ENCODE data around the gene GTPBP6.

GTPBP6 gene

DNA sequence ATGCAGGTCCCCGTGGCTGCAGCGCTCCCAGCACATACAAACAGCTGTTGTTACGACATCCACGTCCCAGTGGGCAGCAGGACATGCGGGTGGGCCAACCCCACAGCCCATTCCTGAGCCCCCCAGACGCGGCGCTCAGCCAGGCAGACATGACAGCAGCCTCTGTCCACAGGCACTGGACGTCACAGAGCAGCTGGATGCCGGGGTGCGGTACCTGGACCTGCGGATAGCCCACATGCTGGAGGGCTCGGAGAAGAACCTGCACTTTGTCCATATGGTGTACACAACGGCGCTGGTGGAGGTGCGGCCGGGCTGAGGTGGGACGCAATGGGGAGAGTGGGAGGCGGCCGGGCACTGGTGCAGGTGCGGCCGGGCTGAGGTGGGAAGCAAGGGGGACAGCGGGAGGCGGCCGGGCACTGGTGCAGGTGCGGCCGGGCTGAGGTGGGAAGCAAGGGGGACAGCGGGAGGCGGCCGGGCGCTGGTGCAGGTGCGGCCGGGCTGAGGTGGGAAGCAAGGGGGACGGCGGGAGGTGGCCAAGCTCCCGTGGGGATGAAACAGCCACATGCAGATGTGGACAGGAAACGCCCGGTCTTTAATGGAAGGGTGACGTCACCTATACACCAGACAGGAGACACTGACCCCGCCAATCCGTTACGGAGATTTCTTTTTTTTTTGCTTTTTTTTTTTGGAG lies 28.0 kb downstream of the GTPBP6 start:
- no peak overlapping the region for H3K9ac ChIP-seq (ENCODE audit: low read length)
- H3K27ac ChIP-seq (ENCODE audit: low read depth, low read length, poor library complexity, severe bottlenecking), result no peak overlapping the region
- H3K4me1 ChIP-seq (ENCODE audit: insufficient read depth, low read length, severe bottlenecking), result peaks cover 10% of the 10 kb centered on the region
- H3K36me3 ChIP-seq (ENCODE audit: insufficient read depth, low read length), result peaks cover 77% of the 10 kb centered on the region
- H3K9me3 ChIP-seq (ENCODE audit: low read length), result no peaks in the 10 kb centered on the region
- H3K27me3 ChIP-seq (ENCODE audit: insufficient read depth, low read length), result no peaks in the 10 kb centered on the region
- no peaks in the 10 kb centered on the region for H4K20me1 ChIP-seq (ENCODE audit: insufficient read depth, low read length)
- no peak overlapping the region for H3K4me3 ChIP-seq (ENCODE audit: low read depth, low read length, poor library complexity, severe bottlenecking)
- TF ChIP-seq, protein P1, sequence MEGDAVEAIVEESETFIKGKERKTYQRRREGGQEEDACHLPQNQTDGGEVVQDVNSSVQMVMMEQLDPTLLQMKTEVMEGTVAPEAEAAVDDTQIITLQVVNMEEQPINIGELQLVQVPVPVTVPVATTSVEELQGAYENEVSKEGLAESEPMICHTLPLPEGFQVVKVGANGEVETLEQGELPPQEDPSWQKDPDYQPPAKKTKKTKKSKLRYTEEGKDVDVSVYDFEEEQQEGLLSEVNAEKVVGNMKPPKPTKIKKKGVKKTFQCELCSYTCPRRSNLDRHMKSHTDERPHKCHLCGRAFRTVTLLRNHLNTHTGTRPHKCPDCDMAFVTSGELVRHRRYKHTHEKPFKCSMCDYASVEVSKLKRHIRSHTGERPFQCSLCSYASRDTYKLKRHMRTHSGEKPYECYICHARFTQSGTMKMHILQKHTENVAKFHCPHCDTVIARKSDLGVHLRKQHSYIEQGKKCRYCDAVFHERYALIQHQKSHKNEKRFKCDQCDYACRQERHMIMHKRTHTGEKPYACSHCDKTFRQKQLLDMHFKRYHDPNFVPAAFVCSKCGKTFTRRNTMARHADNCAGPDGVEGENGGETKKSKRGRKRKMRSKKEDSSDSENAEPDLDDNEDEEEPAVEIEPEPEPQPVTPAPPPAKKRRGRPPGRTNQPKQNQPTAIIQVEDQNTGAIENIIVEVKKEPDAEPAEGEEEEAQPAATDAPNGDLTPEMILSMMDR (IDR thresholded peaks at IDR 0.05; ENCODE audit: low read length), result no peak
- no peak for TF ChIP-seq EZH2 (IDR thresholded peaks at IDR 0.05; ENCODE audit: borderline replicate concordance, low read length)
- no peak overlapping the region for H2AFZ ChIP-seq (ENCODE audit: low read length)
- H3K79me2 ChIP-seq (ENCODE audit: insufficient read depth, low read length), result no peaks in the 10 kb centered on the region
- H3K9me2 ChIP-seq (ENCODE audit: low read depth, low read length), result no peaks in the 10 kb centered on the region
- no peak overlapping the region for H3K4me2 ChIP-seq (ENCODE audit: low read length)
- no peaks in the 10 kb centered on the region for H3F3A ChIP-seq (ENCODE audit: insufficient read depth, low read length)

DNA sequence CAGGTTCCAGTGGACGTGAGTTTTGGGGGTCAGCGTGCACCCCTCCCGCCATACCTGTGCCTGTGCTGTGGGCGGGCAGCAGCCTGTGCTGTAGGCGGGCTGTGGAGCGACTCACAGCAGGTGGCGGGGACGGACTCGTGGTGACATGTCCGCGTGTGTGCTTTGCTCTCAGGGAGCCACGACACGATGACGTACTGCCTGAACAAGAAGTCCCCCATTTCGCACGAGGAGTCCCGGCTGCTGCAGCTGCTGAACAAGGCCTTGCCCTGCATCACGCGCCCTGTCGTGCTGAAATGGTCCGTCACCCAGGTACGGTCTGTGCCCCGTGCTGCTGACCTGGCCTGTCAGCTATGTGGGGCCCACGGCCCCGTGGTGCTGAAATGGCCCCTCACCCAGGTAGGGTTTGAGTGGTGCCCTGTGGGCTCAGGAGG lies 30.0 kb downstream of the GTPBP6 start:
- Histone ChIP-seq H3K36me3 (ENCODE audit: insufficient read depth, low read length) (peaks cover 86% of the 10 kb centered on the region), H3K27ac (ENCODE audit: low read depth, low read length, poor library complexity, severe bottlenecking) (no peak overlapping the region), H3K9ac (ENCODE audit: low read length) (no peak overlapping the region), H3K27me3 (ENCODE audit: insufficient read depth, low read length) (no peaks in the 10 kb centered on the region), H3F3A (ENCODE audit: insufficient read depth, low read length) (no peaks in the 10 kb centered on the region), H3K4me3 (ENCODE audit: low read depth, low read length, poor library complexity, severe bottlenecking) (no peak overlapping the region), H3K4me2 (ENCODE audit: low read length) (no peak overlapping the region), H3K9me3 (ENCODE audit: low read length) (no peaks in the 10 kb centered on the region), H3K4me1 (ENCODE audit: insufficient read depth, low read length, severe bottlenecking) (peaks cover 15% of the 10 kb centered on the region), H2AFZ (ENCODE audit: low read length) (no peak overlapping the region), H3K9me2 (ENCODE audit: low read depth, low read length) (no peaks in the 10 kb centered on the region), H3K79me2 (ENCODE audit: insufficient read depth, low read length) (no peaks in the 10 kb centered on the region), H4K20me1 (ENCODE audit: insufficient read depth, low read length) (no peaks in the 10 kb centered on the region)
- TF ChIP-seq, protein P1 (IDR thresholded peaks at IDR 0.05; ENCODE audit: low read length), result no peak
- TF ChIP-seq EZH2 (IDR thresholded peaks at IDR 0.05; ENCODE audit: borderline replicate concordance, low read length), result no peak

DNA sequence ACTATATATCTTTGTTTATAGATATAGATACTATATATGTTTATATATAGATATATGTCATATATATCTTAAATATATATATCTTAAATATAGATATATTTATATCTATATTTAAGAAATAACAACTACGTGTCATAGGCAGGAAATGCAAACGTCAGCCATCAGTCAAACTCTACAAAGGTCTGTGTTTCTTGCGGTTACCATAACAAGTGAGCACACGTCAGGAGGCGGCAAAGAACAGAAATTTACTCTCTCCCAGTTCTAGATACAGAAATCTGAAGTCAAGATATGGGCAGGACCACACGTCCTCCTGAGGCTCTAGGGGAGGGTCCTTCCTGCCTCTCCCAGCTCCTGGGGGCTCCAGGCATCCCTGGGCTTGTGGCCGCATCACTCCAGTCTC lies 30.9 kb downstream of the GTPBP6 start:
- no peaks in the 10 kb centered on the region for H3K27me3 ChIP-seq (ENCODE audit: insufficient read depth, low read length)
- no peaks in the 10 kb centered on the region for H3K9me3 ChIP-seq (ENCODE audit: low read length)
- H3K4me1 ChIP-seq (ENCODE audit: insufficient read depth, low read length, severe bottlenecking), result peaks cover 15% of the 10 kb centered on the region
- peaks cover 77% of the 10 kb centered on the region for H3K36me3 ChIP-seq (ENCODE audit: insufficient read depth, low read length)
- H4K20me1 ChIP-seq (ENCODE audit: insufficient read depth, low read length), result no peaks in the 10 kb centered on the region
- H3K4me3 ChIP-seq (ENCODE audit: low read depth, low read length, poor library complexity, severe bottlenecking), result no peak overlapping the region
- no peak overlapping the region for H2AFZ ChIP-seq (ENCODE audit: low read length)
- H3K9ac ChIP-seq (ENCODE audit: low read length), result no peak overlapping the region
- no peaks in the 10 kb centered on the region for H3K9me2 ChIP-seq (ENCODE audit: low read depth, low read length)
- no peak overlapping the region for H3K4me2 ChIP-seq (ENCODE audit: low read length)
- no peaks in the 10 kb centered on the region for H3F3A ChIP-seq (ENCODE audit: insufficient read depth, low read length)
- no peaks in the 10 kb centered on the region for H3K79me2 ChIP-seq (ENCODE audit: insufficient read depth, low read length)
- no peak overlapping the region for H3K27ac ChIP-seq (ENCODE audit: low read depth, low read length, poor library complexity, severe bottlenecking)
- no peak for TF ChIP-seq EZH2 (IDR thresholded peaks at IDR 0.05; ENCODE audit: borderline replicate concordance, low read length)
- TF ChIP-seq, protein P1 (IDR thresholded peaks at IDR 0.05; ENCODE audit: low read length), result no peak

All from OCI-LY1 (cell line).